ENCODE results near the gene KLHL30. TPM values are rescaled to one million over a fixed set of nuclear protein-coding genes. Genes with fewer than 3 reads are reported as not detected.
A peak's percentile ranks its signal among the peaks of the same experiment; 100 is the strongest.
"Not testable (repeated sequence)": the region's sequence is repeated elsewhere in the genome, so short reads cannot be mapped to it uniquely, and the experiment has no call there.

The KLHL30 gene
- total RNA-seq, 1 donor from 2014 or later = 0.26 TPM

DNA sequence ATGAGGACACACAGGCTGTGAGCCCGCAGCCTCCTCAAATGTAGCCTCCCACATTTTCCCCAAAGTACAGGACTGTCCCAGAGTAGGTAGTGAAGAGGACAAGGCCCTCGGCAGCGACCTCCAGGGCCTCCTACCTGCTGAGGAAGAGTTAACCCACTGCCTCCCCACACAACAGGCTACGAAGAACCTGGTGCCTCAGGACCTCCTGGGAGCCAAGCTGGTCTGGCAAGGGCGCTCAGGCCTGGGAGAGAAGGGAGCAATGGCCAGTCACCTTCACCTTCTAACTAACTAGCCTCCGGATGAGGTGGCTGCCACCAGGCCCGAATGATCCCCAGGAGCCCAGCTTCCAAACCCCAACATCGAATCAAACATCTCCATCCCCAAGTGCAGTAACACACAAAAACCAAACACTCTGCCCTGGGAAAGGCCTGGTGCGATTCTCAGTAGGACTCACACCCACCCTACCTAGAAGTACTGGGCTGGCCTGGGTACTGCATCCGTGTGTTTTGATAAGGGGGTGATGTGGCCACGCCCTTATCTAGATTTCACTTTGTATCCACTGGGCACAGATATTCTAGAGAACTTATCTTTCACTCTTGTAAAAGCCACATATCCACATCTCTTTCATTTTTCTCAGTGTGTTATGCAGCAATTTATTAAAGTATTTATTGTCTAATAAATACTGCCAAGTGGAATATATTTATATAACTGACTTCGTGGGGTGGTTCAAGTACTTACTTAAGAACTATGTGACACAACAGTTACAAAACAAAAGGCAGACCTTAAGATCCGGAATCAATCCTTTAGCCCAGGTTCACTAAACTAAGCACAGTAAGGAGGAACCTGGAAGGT, 30.0 kb downstream of the KLHL30 start:
- H3K27me3 ChIP-seq (ENCODE audit: control insufficient read depth, insufficient read depth, low read length) = no peaks in the 10 kb centered on the region

GRCh38 chr2:238169048-238169707, 30.7 kb downstream of the KLHL30 start:
- DNase-seq (ENCODE audit: low read depth) (peak; percentile 81), FAIRE-seq (peak; percentile 47)
- Histone ChIP-seq H3K27me3 (ENCODE audit: control insufficient read depth, insufficient read depth, low read length) (no peaks in the 10 kb centered on the region), H3K4me3 (ENCODE audit: low read depth, low read length) (no peak overlapping the region), H3K36me3 (ENCODE audit: control insufficient read depth, insufficient read depth, low read length) (peaks cover 27% of the 10 kb centered on the region)
- TF ChIP-seq, protein P1, sequence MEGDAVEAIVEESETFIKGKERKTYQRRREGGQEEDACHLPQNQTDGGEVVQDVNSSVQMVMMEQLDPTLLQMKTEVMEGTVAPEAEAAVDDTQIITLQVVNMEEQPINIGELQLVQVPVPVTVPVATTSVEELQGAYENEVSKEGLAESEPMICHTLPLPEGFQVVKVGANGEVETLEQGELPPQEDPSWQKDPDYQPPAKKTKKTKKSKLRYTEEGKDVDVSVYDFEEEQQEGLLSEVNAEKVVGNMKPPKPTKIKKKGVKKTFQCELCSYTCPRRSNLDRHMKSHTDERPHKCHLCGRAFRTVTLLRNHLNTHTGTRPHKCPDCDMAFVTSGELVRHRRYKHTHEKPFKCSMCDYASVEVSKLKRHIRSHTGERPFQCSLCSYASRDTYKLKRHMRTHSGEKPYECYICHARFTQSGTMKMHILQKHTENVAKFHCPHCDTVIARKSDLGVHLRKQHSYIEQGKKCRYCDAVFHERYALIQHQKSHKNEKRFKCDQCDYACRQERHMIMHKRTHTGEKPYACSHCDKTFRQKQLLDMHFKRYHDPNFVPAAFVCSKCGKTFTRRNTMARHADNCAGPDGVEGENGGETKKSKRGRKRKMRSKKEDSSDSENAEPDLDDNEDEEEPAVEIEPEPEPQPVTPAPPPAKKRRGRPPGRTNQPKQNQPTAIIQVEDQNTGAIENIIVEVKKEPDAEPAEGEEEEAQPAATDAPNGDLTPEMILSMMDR (IDR thresholded peaks at IDR 0.05; ENCODE audit: insufficient read depth, low read length, severe bottlenecking) = no peak

More for the DNA sequence above, 30.0 kb downstream of the KLHL30 start:
- Histone ChIP-seq H3K36me3 (ENCODE audit: control insufficient read depth, insufficient read depth, low read length) (peaks cover 22% of the 10 kb centered on the region), H3K4me3 (ENCODE audit: low read depth, low read length) (no peak overlapping the region)
- FAIRE-seq (no peak), DNase-seq (ENCODE audit: low read depth) (no peak)
- TF ChIP-seq, protein P1 (IDR thresholded peaks at IDR 0.05; ENCODE audit: insufficient read depth, low read length, severe bottlenecking) = no peak

- peaks cover 28% of the 10 kb centered on the region for H3K36me3 ChIP-seq (ENCODE audit: control insufficient read depth, insufficient read depth, low read length)
- TF ChIP-seq, protein P1 (IDR thresholded peaks at IDR 0.05; ENCODE audit: insufficient read depth, low read length, severe bottlenecking) = no peak
- FAIRE-seq (peak; percentile 98), DNase-seq (ENCODE audit: low read depth) (peak; percentile 98)
- no peaks in the 10 kb centered on the region for H3K27me3 ChIP-seq (ENCODE audit: control insufficient read depth, insufficient read depth, low read length)
- H3K4me3 ChIP-seq (ENCODE audit: low read depth, low read length) = peak overlapping the region; percentile 11
These were observed 31.3 kb downstream of the KLHL30 start for GRCh38 chr2:238169708-238170251.

GRCh38 chr2:238170386-238171071, 32.1 kb downstream of the KLHL30 start:
- Histone ChIP-seq H3K4me3 (ENCODE audit: low read depth, low read length) (no peak overlapping the region), H3K36me3 (ENCODE audit: control insufficient read depth, insufficient read depth, low read length) (peaks cover 28% of the 10 kb centered on the region), H3K27me3 (ENCODE audit: control insufficient read depth, insufficient read depth, low read length) (no peaks in the 10 kb centered on the region)
- DNase-seq (ENCODE audit: low read depth) (no peak), FAIRE-seq (no peak)
- TF ChIP-seq, protein P1 (IDR thresholded peaks at IDR 0.05; ENCODE audit: insufficient read depth, low read length, severe bottlenecking) = no peak

- DNase-seq (ENCODE audit: low read depth); FAIRE-seq; H3K4me3 ChIP-seq (ENCODE audit: low read depth, low read length); H3K27me3 ChIP-seq (ENCODE audit: control insufficient read depth, insufficient read depth, low read length): not testable (repeated sequence)
- H3K36me3 ChIP-seq (ENCODE audit: control insufficient read depth, insufficient read depth, low read length) = peaks cover 28% of the 10 kb centered on the region
These were observed 32.6 kb downstream of the KLHL30 start for GRCh38 chr2:238171072-238171431.
